WTC11 (cell line): ENCODE data around the gene KLHL29. TPM values are rescaled to one million over a fixed set of nuclear protein-coding genes. Genes with fewer than 3 reads are reported as not detected.

ENCODE experiments used
- ATAC-seq: fragments of 200-7000 bp; cut with Tn5 transposase; 2 replicates; pipeline ENCODE4 v1.10.0; 2021; ENCODE audit warnings: mild to moderate bottlenecking, moderate library complexity
- CTCF ChIA-PET: fragments of 300-600 bp; sonication (Branson Sonifier 250); formaldehyde crosslinking; loops from one replicate; lab custom pipeline; 2021; ENCODE audit warnings: antibody characterized with exemption; lab: Charles Lee
- POLR2A ChIA-PET: fragments of 350-600 bp; sonication (Branson Sonifier 250); formaldehyde crosslinking; loops from one replicate; lab custom pipeline; 2021; ENCODE audit warnings: antibody characterized with exemption; lab: Charles Lee
- DNase-seq: peaks from one replicate; pipeline ENCODE4 v3.0.0; 2021; ENCODE audit warnings: low spot score
- H3K27ac Mint-ChIP-seq: 2 replicates; pipeline ENCODE4 v1.8.0; 2021; ENCODE audit warnings: mixed read lengths
- H3K27me3 Mint-ChIP-seq: 2 replicates; pipeline ENCODE4 v1.8.0; 2021; ENCODE audit warnings: low read depth, mild to moderate bottlenecking, moderate library complexity, mixed read lengths
- H3K36me3 Mint-ChIP-seq: 2 replicates; pipeline ENCODE4 v1.8.0; 2021; ENCODE audit warnings: mixed read lengths
- H3K4me1 Mint-ChIP-seq: 2 replicates; pipeline ENCODE4 v1.8.0; 2022; ENCODE audit warnings: mixed read lengths
- H3K4me3 Mint-ChIP-seq: 2 replicates; pipeline ENCODE4 v1.8.0; 2021; ENCODE audit warnings: mild to moderate bottlenecking, moderate library complexity, mixed read lengths
- H3K9me3 Mint-ChIP-seq: 2 replicates; pipeline ENCODE4 v1.8.0; 2021; ENCODE audit warnings: mixed read lengths
- CREM ChIP-seq: sonication (generic); formaldehyde crosslinking; IDR thresholded peaks from 2 replicates; pipeline ENCODE4 v1.8.1; 2022; ENCODE audit warnings: mild to moderate bottlenecking, missing genetic modification reagents, moderate library complexity
- ELF4 ChIP-seq: sonication (generic); formaldehyde crosslinking; IDR thresholded peaks from 2 replicates; pipeline ENCODE4 v1.8.1; 2022; ENCODE audit warnings: low read depth, mild to moderate bottlenecking, moderate library complexity, missing genetic modification reagents
- FOXK1 ChIP-seq: sonication (generic); formaldehyde crosslinking; IDR thresholded peaks from 2 replicates; pipeline ENCODE4 v1.8.0; 2022; ENCODE audit warnings: mild to moderate bottlenecking, moderate library complexity, missing genetic modification reagents
- IRF2 ChIP-seq: sonication (generic); formaldehyde crosslinking; IDR thresholded peaks from 2 replicates; pipeline ENCODE4 v1.8.0; 2022; ENCODE audit warnings: low read depth, missing genetic modification reagents, borderline replicate concordance
- JAZF1 ChIP-seq: fragments of 250-450 bp; sonication (Bioruptor Pico); IDR thresholded peaks from 2 replicates; pipeline ENCODE4 v1.9.0; 2021; ENCODE audit warnings: moderate library complexity, mild to moderate bottlenecking, inconsistent platforms
- JUN ChIP-seq: sonication (generic); formaldehyde crosslinking; IDR thresholded peaks from 2 replicates; pipeline ENCODE4 v1.8.0; 2023; ENCODE audit warnings: mild to moderate bottlenecking, missing genetic modification reagents
- NFATC4 ChIP-seq: fragments of 250-450 bp; sonication (Bioruptor Pico); IDR thresholded peaks from 2 replicates; pipeline ENCODE4 v1.9.0; 2021; ENCODE audit warnings: mild to moderate bottlenecking
- PRRX2 ChIP-seq: fragments of 250-450 bp; sonication (Bioruptor Pico); IDR thresholded peaks from 2 replicates; pipeline ENCODE4 v1.8.0; 2021; ENCODE audit warnings: mild to moderate bottlenecking
- RELA ChIP-seq: sonication (generic); formaldehyde crosslinking; IDR thresholded peaks from 2 replicates; pipeline ENCODE4 v1.8.1; 2022; ENCODE audit warnings: missing genetic modification reagents, mild to moderate bottlenecking, borderline replicate concordance
- RORB ChIP-seq: fragments of 250-450 bp; sonication (Bioruptor Pico); IDR thresholded peaks from 2 replicates; pipeline ENCODE4 v1.9.0; 2021; ENCODE audit warnings: mild to moderate bottlenecking
- SMAD3 ChIP-seq: sonication (generic); formaldehyde crosslinking; IDR thresholded peaks from 2 replicates; pipeline ENCODE4 v1.8.0; 2022; ENCODE audit warnings: missing genetic modification reagents, mild to moderate bottlenecking, borderline replicate concordance
- SMAD4 ChIP-seq: sonication (generic); formaldehyde crosslinking; IDR thresholded peaks from 2 replicates; pipeline ENCODE4 v1.8.0; 2022; ENCODE audit warnings: mild to moderate bottlenecking, missing genetic modification reagents
- TEAD1 ChIP-seq: sonication (generic); formaldehyde crosslinking; IDR thresholded peaks from 2 replicates; pipeline ENCODE4 v1.8.0; 2022; ENCODE audit warnings: mild to moderate bottlenecking, missing genetic modification reagents
- ZNF121 ChIP-seq: sonication (generic); formaldehyde crosslinking; IDR thresholded peaks from 2 replicates; pipeline ENCODE4 v1.8.0; 2023; ENCODE audit warnings: missing genetic modification reagents
- ZNF138 ChIP-seq: sonication (generic); formaldehyde crosslinking; conservative IDR thresholded peaks from 2 replicates; pipeline ENCODE4 v1.8.1; 2022; ENCODE audit warnings: mild to moderate bottlenecking, moderate library complexity, missing genetic modification reagents
- ZNF219 ChIP-seq: sonication (generic); formaldehyde crosslinking; IDR thresholded peaks from 2 replicates; pipeline ENCODE4 v1.8.0; 2023; ENCODE audit warnings: missing genetic modification reagents, mild to moderate bottlenecking, borderline replicate concordance
- ZNF396 ChIP-seq: fragments of 250-450 bp; sonication (Bioruptor Pico); IDR thresholded peaks from 2 replicates; pipeline ENCODE4 v1.8.0; 2021; ENCODE audit warnings: mild to moderate bottlenecking, moderate library complexity, borderline replicate concordance
- total RNA-seq: library from RNA; stranded (reverse); gene quantifications from 3 replicates; pipeline ENCODE4 v1.2.3, GENCODE V29; 2021
- TF ChIP-seq, protein P1 (sequence below): sonication (generic); formaldehyde crosslinking; conservative IDR thresholded peaks from 2 replicates; pipeline ENCODE4 v1.8.1; 2023; ENCODE audit warnings: mild to moderate bottlenecking, low read depth, missing genetic modification reagents, moderate library complexity
- TF ChIP-seq, protein P2 (sequence below): fragments of 250-450 bp; sonication (Bioruptor Pico); conservative IDR thresholded peaks from 2 replicates; pipeline ENCODE4 v1.9.0; 2021; ENCODE audit warnings: mild to moderate bottlenecking
- TF ChIP-seq, protein P3 (sequence below): sonication (generic); formaldehyde crosslinking; IDR thresholded peaks from 2 replicates; pipeline ENCODE4 v1.8.1; 2022; ENCODE audit warnings: mild to moderate bottlenecking, missing genetic modification reagents, moderate library complexity, borderline replicate concordance
- TF ChIP-seq, protein P4 (sequence below): sonication (generic); formaldehyde crosslinking; IDR thresholded peaks from 2 replicates; pipeline ENCODE4 v1.8.1; 2023; ENCODE audit warnings: mild to moderate bottlenecking, missing genetic modification reagents, moderate library complexity
- TF ChIP-seq, protein P5 (sequence below): sonication (generic); formaldehyde crosslinking; IDR thresholded peaks from 2 replicates; pipeline ENCODE4 v1.8.1; 2022; ENCODE audit warnings: low read depth, missing genetic modification reagents, borderline replicate concordance

Gene KLHL29
- total RNA-seq, 1 experiment from 2014 or later = 7.1 TPM

DNA sequence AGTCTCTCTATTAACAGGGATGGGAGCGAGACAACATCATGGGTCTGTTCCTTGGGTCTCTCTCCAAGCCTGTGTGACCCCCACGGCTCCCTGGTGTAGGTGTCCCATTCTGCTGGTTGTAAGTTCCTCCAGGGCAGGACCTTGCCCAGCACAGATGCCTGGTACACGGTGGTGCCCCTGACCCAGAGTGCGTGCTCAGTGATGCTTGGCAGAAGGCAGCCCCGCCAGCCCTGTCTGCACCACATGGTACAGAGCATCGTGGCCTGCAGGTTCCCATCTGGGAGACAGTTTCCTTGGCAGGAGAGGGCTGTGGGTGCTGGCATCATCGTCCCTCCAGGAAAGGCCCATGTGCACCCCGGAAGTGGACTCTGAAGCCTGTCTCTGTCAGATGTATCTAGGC lies 249.0 kb downstream of the KLHL29 start:
- Mint-ChIP-seq H3K4me3 (no peak overlapping the region), H3K4me1 (peaks cover 14% of the 10 kb centered on the region), H3K36me3 (no peaks in the 10 kb centered on the region), H3K27ac (no peak overlapping the region), H3K27me3 (no peaks in the 10 kb centered on the region), H3K9me3 (0 out of 2 replicates have a peak, but pooled peaks cover 3% of the 10 kb centered on the region)
- DNase-seq (no peak), ATAC-seq (no peak)
- ChIA-PET CTCF (interaction anchor here (1.2 to 3.5 kb wide), 2 partner anchors 10 to 292 kb away, joined by 3 to 18 read pairs; partner anchors contain the start of gene ATAD2B), POLR2A (no interaction called here)
- TF ChIP-seq, protein P1, sequence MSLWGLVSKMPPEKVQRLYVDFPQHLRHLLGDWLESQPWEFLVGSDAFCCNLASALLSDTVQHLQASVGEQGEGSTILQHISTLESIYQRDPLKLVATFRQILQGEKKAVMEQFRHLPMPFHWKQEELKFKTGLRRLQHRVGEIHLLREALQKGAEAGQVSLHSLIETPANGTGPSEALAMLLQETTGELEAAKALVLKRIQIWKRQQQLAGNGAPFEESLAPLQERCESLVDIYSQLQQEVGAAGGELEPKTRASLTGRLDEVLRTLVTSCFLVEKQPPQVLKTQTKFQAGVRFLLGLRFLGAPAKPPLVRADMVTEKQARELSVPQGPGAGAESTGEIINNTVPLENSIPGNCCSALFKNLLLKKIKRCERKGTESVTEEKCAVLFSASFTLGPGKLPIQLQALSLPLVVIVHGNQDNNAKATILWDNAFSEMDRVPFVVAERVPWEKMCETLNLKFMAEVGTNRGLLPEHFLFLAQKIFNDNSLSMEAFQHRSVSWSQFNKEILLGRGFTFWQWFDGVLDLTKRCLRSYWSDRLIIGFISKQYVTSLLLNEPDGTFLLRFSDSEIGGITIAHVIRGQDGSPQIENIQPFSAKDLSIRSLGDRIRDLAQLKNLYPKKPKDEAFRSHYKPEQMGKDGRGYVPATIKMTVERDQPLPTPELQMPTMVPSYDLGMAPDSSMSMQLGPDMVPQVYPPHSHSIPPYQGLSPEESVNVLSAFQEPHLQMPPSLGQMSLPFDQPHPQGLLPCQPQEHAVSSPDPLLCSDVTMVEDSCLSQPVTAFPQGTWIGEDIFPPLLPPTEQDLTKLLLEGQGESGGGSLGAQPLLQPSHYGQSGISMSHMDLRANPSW (CRISPR knock-in tag) = no peak
- TF ChIP-seq SMAD3 (CRISPR knock-in tag) (no peak), JAZF1 (CRISPR knock-in tag) (no peak), RORB (CRISPR knock-in tag) (no peak), TEAD1 (CRISPR knock-in tag) (no peak), ZNF219 (no peak), ELF4 (no peak), RELA (CRISPR knock-in tag) (no peak), ZNF396 (no peak), PRRX2 (no peak), ZNF121 (CRISPR knock-in tag) (no peak)
- TF ChIP-seq, protein P2, sequence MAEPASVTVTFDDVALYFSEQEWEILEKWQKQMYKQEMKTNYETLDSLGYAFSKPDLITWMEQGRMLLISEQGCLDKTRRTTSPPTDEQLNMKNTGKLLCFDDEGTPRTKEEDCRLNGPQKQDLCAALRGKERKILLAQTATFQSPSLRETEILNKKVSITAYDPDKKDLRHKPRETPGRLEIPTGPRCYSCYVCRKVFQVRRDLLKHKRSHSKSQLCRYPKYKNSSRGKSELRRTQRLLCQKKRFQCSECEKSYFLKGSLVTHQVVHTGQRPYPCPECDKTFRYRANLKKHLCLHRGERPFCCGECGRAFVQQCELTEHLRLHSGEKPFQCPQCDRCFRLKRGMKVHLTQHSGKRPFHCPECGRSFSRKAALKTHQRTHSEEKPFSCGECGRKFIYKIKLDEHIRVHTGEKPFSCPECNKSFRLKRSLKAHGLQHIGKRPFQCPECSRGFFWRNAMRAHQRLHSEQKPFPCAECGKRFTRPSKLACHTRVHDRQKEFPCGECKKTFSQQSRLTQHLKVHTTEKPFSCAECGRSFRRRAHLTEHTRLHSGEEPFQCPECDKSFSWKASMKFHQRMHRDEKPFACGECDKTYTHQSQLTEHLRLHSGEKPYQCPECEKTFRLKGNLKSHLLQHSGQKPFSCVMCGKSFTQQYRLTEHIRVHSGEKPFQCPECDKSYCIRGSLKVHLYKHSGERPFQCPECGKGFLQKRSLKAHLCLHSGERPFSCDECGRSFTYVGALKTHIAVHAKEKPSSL (CRISPR knock-in tag) = no peak
- TF ChIP-seq, protein P3, sequence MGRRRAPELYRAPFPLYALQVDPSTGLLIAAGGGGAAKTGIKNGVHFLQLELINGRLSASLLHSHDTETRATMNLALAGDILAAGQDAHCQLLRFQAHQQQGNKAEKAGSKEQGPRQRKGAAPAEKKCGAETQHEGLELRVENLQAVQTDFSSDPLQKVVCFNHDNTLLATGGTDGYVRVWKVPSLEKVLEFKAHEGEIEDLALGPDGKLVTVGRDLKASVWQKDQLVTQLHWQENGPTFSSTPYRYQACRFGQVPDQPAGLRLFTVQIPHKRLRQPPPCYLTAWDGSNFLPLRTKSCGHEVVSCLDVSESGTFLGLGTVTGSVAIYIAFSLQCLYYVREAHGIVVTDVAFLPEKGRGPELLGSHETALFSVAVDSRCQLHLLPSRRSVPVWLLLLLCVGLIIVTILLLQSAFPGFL = no peak
- TF ChIP-seq, protein P4, sequence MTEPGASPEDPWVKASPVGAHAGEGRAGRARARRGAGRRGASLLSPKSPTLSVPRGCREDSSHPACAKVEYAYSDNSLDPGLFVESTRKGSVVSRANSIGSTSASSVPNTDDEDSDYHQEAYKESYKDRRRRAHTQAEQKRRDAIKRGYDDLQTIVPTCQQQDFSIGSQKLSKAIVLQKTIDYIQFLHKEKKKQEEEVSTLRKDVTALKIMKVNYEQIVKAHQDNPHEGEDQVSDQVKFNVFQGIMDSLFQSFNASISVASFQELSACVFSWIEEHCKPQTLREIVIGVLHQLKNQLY (CRISPR knock-in tag) = no peak

DNA sequence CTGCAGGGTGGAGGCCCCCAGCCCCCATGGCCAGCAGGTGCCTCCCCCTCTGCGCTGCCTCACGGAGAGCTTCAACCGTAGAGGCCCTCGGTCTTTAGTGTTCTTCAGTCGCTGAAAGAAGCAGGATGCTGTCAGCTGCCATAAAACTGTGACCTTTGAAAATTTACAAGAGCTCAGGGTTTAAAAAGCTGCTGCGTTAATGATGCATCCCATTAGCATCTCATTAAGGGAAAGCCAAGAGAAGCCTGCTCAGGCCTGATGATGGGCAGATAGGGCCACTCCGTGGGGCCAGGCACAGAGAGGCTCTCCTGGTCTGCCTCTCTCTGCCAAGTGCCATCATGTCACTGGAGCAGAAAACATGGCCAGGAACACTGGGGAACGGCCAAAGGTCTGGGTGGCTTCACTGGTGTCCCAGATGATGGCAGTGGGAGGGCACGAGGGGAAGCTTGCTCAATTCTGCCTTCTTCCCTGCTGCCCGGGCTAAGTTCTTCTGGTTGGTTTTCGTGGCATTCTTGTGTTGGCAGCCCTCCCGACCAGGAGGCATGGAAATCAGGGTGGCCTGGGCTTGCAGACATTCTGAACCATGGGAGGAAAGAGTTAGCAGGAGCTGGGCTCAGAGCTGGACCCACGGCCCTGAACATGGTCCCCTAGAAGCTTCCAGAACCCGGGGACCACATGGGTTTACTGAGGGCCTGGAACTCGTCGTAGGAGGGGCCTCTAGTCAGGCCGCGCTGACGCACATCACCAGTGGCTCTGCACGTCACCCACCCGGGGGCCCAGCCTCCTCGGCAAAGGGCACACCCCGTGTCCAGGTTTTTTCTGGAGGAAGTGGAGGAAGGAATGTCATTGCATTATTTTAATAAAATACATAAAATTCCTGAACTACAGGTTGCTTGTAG lies 250.7 kb downstream of the KLHL29 start:
- CTCF ChIA-PET = interaction anchor here (0.6 to 3.5 kb wide), 7 partner anchors 9 to 291 kb away, joined by 3 to 18 read pairs (median 4); partner anchors contain the start of gene ATAD2B
- no peak for ATAC-seq
- TF ChIP-seq, protein P2 (CRISPR knock-in tag) = no peak
- TF ChIP-seq, protein P5, sequence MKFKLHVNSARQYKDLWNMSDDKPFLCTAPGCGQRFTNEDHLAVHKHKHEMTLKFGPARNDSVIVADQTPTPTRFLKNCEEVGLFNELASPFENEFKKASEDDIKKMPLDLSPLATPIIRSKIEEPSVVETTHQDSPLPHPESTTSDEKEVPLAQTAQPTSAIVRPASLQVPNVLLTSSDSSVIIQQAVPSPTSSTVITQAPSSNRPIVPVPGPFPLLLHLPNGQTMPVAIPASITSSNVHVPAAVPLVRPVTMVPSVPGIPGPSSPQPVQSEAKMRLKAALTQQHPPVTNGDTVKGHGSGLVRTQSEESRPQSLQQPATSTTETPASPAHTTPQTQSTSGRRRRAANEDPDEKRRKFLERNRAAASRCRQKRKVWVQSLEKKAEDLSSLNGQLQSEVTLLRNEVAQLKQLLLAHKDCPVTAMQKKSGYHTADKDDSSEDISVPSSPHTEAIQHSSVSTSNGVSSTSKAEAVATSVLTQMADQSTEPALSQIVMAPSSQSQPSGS = no peak
- TF ChIP-seq PRRX2 (no peak), ZNF138 (CRISPR knock-in tag) (no peak), JUN (no peak), CREM (CRISPR knock-in tag) (no peak), TEAD1 (CRISPR knock-in tag) (no peak), IRF2 (CRISPR knock-in tag) (no peak), FOXK1 (CRISPR knock-in tag) (no peak), RORB (CRISPR knock-in tag) (no peak), SMAD4 (CRISPR knock-in tag) (no peak), NFATC4 (CRISPR knock-in tag) (no peak)

More for the DNA sequence above, 250.7 kb downstream of the KLHL29 start:
- H3K9me3 Mint-ChIP-seq = peaks cover 3% of the 10 kb centered on the region; the same call in 1 of the 2 replicates
- no peaks in the 10 kb centered on the region for H3K36me3 Mint-ChIP-seq
- H3K27ac Mint-ChIP-seq = no peak overlapping the region
- H3K27me3 Mint-ChIP-seq = no peaks in the 10 kb centered on the region
- no peak for DNase-seq
- POLR2A ChIA-PET = interaction anchor here (1.1 kb wide), 1 partner anchor 11 kb away, joined by 3 read pairs; no protein-coding TSS in a partner anchor
- H3K4me1 Mint-ChIP-seq = 0 out of 2 replicates have a peak, but pooled peaks cover 4% of the 10 kb centered on the region
- no peak overlapping the region for H3K4me3 Mint-ChIP-seq
